Subcutaneous abdominal adipose tissue (tissue), 5 donors: ENCODE measurements around the gene PHC3.

Source experiments
- H3K27ac ChIP-seq: one replicate; pipeline ENCODE4 v1.7.0; 2013; ENCODE audit warnings: low read depth, mild to moderate bottlenecking, inconsistent platforms, low read length, moderate library complexity
- H3K27me3 ChIP-seq, 5 donors: one replicate each; pipeline ENCODE4 v1.7.0; 2013; ENCODE audit warnings: low read length in 5 of 5, inconsistent platforms in 1 of 5; ENCODE audit not compliant: control insufficient read depth in 5 of 5, insufficient read depth in 4 of 5
- H3K36me3 ChIP-seq, 5 donors: one replicate each; pipeline ENCODE4 v1.7.0; 2013; ENCODE audit warnings: low read length in 5 of 5; ENCODE audit not compliant: control insufficient read depth in 5 of 5, insufficient read depth in 5 of 5
- H3K4me1 ChIP-seq, 5 donors: one replicate each; pipeline ENCODE4 v1.7.0; 2013; ENCODE audit warnings: low read length in 5 of 5, mild to moderate bottlenecking in 3 of 5, moderate library complexity in 1 of 5; ENCODE audit not compliant: control insufficient read depth in 5 of 5, insufficient read depth in 5 of 5
- H3K4me3 ChIP-seq, 5 donors: one replicate each; pipeline ENCODE4 v1.7.0; 2013; ENCODE audit warnings: low read length in 5 of 5, low read depth in 1 of 5
- H3K9ac ChIP-seq, 5 donors: one replicate each; pipeline ENCODE4 v1.7.0; 2013; ENCODE audit warnings: low read length in 5 of 5, mild to moderate bottlenecking in 4 of 5, moderate library complexity in 3 of 5
- H3K9me3 ChIP-seq, 5 donors: one replicate each; pipeline ENCODE4 v1.7.0; 2013; ENCODE audit warnings: low read length in 5 of 5; ENCODE audit not compliant: control insufficient read depth in 5 of 5
- donor health status: healthy.
- donor health status: healthy.
- donor health status: healthy.
- donor health status: healthy.
- donor health status: healthy.

The PHC3 gene

DNA sequence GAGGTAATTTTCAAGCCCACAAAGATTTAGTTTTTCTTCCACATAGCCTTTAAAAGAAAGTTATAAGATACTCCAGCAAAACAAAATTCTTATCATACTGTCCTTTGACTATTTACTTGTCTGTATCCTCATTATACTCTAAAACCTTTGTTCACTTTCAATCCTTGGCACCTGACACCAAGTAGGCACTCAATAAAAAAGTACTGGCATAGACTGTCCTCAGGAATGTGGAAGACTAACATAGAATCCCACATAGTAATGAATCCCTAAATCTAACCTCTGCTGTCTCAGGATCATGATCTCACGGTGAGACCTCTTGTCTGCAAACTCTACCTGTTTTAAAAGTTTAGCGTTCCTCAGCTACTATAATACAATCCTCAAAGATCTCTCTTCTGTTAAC is 21.6 kb downstream of the PHC3 start:
- Histone ChIP-seq H3K4me3 (no peak overlapping the region), H3K27me3 (no peaks in the 10 kb centered on the region), H3K9me3 (no peaks in the 10 kb centered on the region), H3K9ac (no peak overlapping the region), H3K27ac (no peak overlapping the region), H3K36me3 (peaks cover 11 to 29% (median 20%) of the 10 kb centered on the region in 5 donors), H3K4me1 (peaks cover 0 to 9% (median 6%) of the 10 kb centered on the region in 5 donors)

DNA sequence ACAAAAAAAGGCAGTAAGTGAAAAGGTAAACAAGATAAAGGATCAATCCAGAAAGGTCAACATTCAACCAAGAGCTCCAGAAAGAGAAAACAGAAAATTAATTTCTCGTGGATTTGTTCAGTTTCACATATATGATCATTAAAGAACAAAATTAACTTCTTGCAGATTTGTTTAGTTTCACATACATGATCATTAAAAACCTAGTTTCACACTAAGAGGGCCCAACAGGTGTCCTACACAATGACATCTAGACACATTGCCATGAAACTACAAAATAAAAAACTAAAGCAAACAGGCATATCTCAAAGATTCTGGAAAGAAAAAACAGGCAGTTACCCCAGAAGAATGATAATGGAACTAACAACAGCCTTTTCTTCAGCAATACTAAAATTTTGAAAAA is 22.1 kb downstream of the PHC3 start:
- no peak overlapping the region for H3K9ac ChIP-seq
- no peak overlapping the region for H3K27ac ChIP-seq
- no peaks in the 10 kb centered on the region for H3K27me3 ChIP-seq
- H3K36me3 ChIP-seq = peaks cover 10 to 28% (median 20%) of the 10 kb centered on the region in 5 donors
- peaks cover 2 to 9% (median 8%) of the 10 kb centered on the region in 5 donors for H3K4me1 ChIP-seq
- H3K9me3 ChIP-seq = no peaks in the 10 kb centered on the region
- no peak overlapping the region for H3K4me3 ChIP-seq

DNA sequence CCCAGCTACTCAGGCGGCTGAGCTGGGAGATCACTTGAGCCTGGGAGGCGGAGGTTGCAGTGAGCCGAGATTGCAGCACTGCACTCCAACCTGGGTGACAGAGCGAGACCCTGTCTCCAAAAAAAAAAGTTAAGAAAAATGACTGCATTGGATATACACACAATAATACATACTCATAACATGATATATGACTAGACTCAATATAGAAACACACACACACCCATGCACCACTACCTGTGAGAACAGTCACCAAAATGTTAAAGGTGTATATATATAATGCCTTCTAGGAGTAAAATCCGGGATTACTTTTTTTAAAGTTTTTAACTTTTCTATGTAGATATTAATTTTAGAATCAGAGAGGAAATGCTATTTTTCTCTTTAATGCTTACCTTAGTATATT is 25.9 kb downstream of the PHC3 start:
- no peak overlapping the region for H3K9ac ChIP-seq
- H3K4me3 ChIP-seq = no peak overlapping the region
- no peaks in the 10 kb centered on the region for H3K9me3 ChIP-seq
- peaks cover 4 to 15% (median 6%) of the 10 kb centered on the region in 5 donors for H3K36me3 ChIP-seq
- no peaks in the 10 kb centered on the region for H3K27me3 ChIP-seq
- H3K27ac ChIP-seq = no peak overlapping the region
- H3K4me1 ChIP-seq = peaks cover 2 to 18% (median 11%) of the 10 kb centered on the region in 5 donors

- Histone ChIP-seq H3K9ac (no peak overlapping the region), H3K4me1 (peaks cover 2 to 18% (median 11%) of the 10 kb centered on the region in 5 donors), H3K36me3 (peaks cover 0 to 13% (median 4%) of the 10 kb centered on the region in 5 donors), H3K27me3 (no peaks in the 10 kb centered on the region), H3K9me3 (no peaks in the 10 kb centered on the region), H3K4me3 (no peak overlapping the region), H3K27ac (no peak overlapping the region)
Observed at GRCh38 chr3:170154569-170155143, 26.9 kb downstream of the PHC3 start.

DNA sequence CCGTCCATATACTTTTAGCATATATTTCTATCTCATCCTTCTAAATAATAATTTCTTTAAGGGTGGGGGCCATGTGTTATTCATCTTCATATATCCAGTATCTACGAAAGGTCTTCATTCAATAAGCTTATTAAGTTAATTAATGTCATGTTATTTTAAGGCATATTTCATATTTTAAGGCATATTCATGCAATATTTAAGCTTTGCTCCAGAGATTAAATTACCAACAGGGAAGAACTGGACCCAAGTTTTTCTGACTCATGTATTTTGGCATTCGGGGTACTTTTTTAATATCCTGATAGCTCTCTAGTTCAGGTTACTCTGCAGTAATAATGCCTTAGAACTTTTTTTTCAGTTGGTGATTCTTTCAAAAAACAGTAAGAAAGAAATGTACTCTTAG is 27.4 kb downstream of the PHC3 start:
- Histone ChIP-seq H3K4me1 (peaks cover 2 to 18% (median 11%) of the 10 kb centered on the region in 5 donors), H3K36me3 (peaks cover 0 to 14% (median 5%) of the 10 kb centered on the region in 5 donors), H3K9ac (no peak overlapping the region), H3K9me3 (no peaks in the 10 kb centered on the region), H3K27ac (no peak overlapping the region), H3K27me3 (no peaks in the 10 kb centered on the region), H3K4me3 (no peak overlapping the region)

- Histone ChIP-seq H3K4me1 (peaks cover 2 to 18% (median 11%) of the 10 kb centered on the region in 5 donors), H3K9me3 (no peaks in the 10 kb centered on the region), H3K27ac (no peak overlapping the region), H3K9ac (no peak overlapping the region), H3K36me3 (peaks cover 0 to 15% (median 8%) of the 10 kb centered on the region in 5 donors), H3K4me3 (no peak overlapping the region), H3K27me3 (no peaks in the 10 kb centered on the region)
Observed at GRCh38 chr3:170151536-170151935, 30.0 kb downstream of the PHC3 start.

DNA sequence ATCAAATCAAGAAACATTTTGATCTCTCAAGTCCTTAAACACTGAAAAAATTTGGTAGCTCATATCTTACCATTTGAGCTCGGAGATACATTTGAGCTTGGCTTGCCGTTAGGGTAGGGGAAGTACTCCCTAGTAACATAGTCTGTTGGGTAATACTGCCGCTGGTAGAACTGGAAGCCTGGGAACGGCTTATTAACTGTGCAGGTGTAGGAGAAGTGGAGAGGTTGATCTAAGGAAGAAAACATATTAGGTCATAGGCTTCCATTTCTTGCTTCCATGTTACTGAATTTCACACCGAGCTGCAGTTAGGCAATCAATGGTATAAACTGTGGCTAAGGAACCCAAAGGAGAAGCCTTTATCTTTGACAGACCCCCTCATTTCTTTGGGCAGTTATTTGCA is 32.5 kb downstream of the PHC3 start:
- Histone ChIP-seq H3K9ac (no peak overlapping the region), H3K36me3 (peaks cover 6 to 14% (median 12%) of the 10 kb centered on the region in 5 donors), H3K4me3 (no peak overlapping the region), H3K27me3 (no peaks in the 10 kb centered on the region), H3K27ac (no peak overlapping the region), H3K9me3 (no peaks in the 10 kb centered on the region), H3K4me1 (peaks cover 0 to 5% (median 1%) of the 10 kb centered on the region in 5 donors)

DNA sequence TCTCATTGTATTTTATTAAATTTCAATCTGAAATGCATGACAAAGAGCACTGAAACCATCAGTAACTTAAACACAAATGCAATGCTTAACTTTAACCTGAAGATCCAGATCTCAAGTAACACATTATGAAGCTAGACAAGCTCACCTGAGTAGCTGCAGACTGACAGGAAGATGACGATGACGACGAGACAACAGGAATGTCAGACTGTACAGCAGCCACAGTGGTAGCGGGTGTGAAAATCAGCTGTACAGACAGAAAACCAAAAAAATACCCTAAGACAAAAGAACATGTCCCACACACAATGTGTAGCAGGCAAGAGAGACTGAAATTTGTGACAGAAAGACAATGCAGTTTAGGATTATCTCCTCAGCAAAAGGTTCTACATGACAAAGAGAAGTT is 36.3 kb downstream of the PHC3 start:
- H3K27me3 ChIP-seq = no peaks in the 10 kb centered on the region
- H3K4me1 ChIP-seq = peaks cover 0 to 11% (median 4%) of the 10 kb centered on the region in 5 donors
- no peak overlapping the region for H3K9ac ChIP-seq
- no peak overlapping the region for H3K27ac ChIP-seq
- no peaks in the 10 kb centered on the region for H3K9me3 ChIP-seq
- H3K4me3 ChIP-seq = no peak overlapping the region
- peaks cover 6 to 17% (median 12%) of the 10 kb centered on the region in 5 donors for H3K36me3 ChIP-seq

DNA sequence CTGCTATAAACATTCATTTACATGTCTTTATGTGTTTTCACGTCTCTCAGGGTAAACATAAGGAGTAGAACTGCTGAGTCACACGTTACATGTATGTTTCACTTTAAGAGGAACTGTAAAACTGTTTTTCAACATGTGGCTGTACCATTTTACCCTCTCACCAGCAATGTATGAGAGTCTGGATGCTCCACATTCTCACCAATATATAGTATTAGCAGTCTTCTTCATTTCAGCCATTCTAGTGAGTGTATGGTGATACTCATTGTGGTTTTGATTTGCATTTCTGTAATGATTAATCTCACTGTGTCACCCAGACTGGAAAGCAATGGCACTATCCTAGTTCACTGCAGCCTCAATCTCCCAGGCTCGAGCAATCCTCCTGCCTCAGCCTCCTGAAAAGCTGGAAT is 37.1 kb downstream of the PHC3 start:
- Histone ChIP-seq H3K36me3 (peaks cover 6 to 13% (median 12%) of the 10 kb centered on the region in 5 donors), H3K9ac (no peak overlapping the region), H3K4me1 (peaks cover 0 to 17% (median 4%) of the 10 kb centered on the region in 5 donors), H3K27ac (no peak overlapping the region), H3K4me3 (no peak overlapping the region), H3K27me3 (no peaks in the 10 kb centered on the region), H3K9me3 (no peaks in the 10 kb centered on the region)

- no peak overlapping the region for H3K4me3 ChIP-seq
- H3K36me3 ChIP-seq = peaks cover 6 to 9% (median 8%) of the 10 kb centered on the region in 5 donors
- H3K9me3 ChIP-seq = no peaks in the 10 kb centered on the region
- H3K4me1 ChIP-seq = peaks cover 0 to 26% (median 4%) of the 10 kb centered on the region in 5 donors
- no peak overlapping the region for H3K9ac ChIP-seq
- H3K27me3 ChIP-seq = no peaks in the 10 kb centered on the region
- H3K27ac ChIP-seq = no peak overlapping the region
Observed at GRCh38 chr3:170142373-170142772, 39.2 kb downstream of the PHC3 start.
